HepG2 (cell line): Measurements from ENCODE around the gene MRM1. TPM values are rescaled to one million over a fixed set of nuclear protein-coding genes. Genes with fewer than 3 reads are reported as not detected.

ENCODE experiments used
- ARNT ChIP-seq: fragments of 450-650 bp; IDR thresholded peaks from 2 replicates; pipeline ENCODE4 v1.6.1; 2017
- KAT7 ChIP-seq: IDR thresholded peaks from 2 replicates; pipeline ENCODE4 v1.6.1; 2018; ENCODE audit warnings: borderline replicate concordance, missing compliant biosample characterization
- SMARCE1 ChIP-seq: fragments of 450-650 bp; IDR thresholded peaks from 2 replicates; pipeline ENCODE4 v1.6.1; 2017; ENCODE audit warnings: borderline replicate concordance
- ZNF136 ChIP-seq: sonication (generic); formaldehyde crosslinking; IDR thresholded peaks from 2 replicates; pipeline ENCODE4 v1.8.1; 2022; ENCODE audit warnings: low read depth, mild to moderate bottlenecking, moderate library complexity, missing genetic modification reagents
- ZNF672 ChIP-seq: sonication (generic); formaldehyde crosslinking; IDR thresholded peaks from 2 replicates; pipeline ENCODE4 v1.8.1; 2022; ENCODE audit warnings: missing genetic modification reagents
- polyA plus RNA-seq, 8 experiments: library from polyadenylated mRNA; depleted of rRNA in 3 of 8; stranded (reverse) in 7 of 8; unstranded in 1 of 8; fragments of >200 nt; fragmentation: Illumina TruSeq in 4 of 8; extraction: Trizol in 4 of 8; gene quantifications; 2 replicates each; pipeline versions ENCODE4 v1.2.1 to v1.2.3, GENCODE V29; 2011 to 2016; ENCODE audit warnings: low read depth in 4 of 8, missing spikeins in 1 of 8, mixed read lengths in 1 of 8; ENCODE audit not compliant: insufficient read depth in 1 of 8
- total RNA-seq, 5 experiments: library from RNA; depleted of rRNA; stranded (reverse); fragments of >200 nt; fragmentation: Illumina TruSeq; extraction: Trizol; gene quantifications; 2 replicates each; pipeline ENCODE4 v1.2.3, GENCODE V29; 2016; ENCODE audit warnings: low read depth in 1 of 5
- TF ChIP-seq, protein P1 (sequence below): sonication (generic); formaldehyde crosslinking; IDR thresholded peaks from 2 replicates; pipeline ENCODE4 v1.4.0; 2020; ENCODE audit warnings: low read depth, missing genetic modification reagents
- TF ChIP-seq, protein P2 (sequence below): sonication (generic); formaldehyde crosslinking; IDR thresholded peaks from 2 replicates; pipeline ENCODE4 v1.9.0; 2022; ENCODE audit warnings: missing genetic modification reagents, mild to moderate bottlenecking, borderline replicate concordance
- TF ChIP-seq, protein P3 (sequence below): sonication (generic); formaldehyde crosslinking; IDR thresholded peaks from 2 replicates; pipeline ENCODE4 v1.9.0; 2021; ENCODE audit warnings: missing genetic modification reagents, mild to moderate bottlenecking, borderline replicate concordance
- TF ChIP-seq, protein P4 (sequence below): sonication (generic); formaldehyde crosslinking; conservative IDR thresholded peaks from 2 replicates; pipeline ENCODE4 v1.4.0; 2020; ENCODE audit warnings: missing genetic modification reagents

MRM1 gene
- total and polyA plus RNA-seq, 2 of the 13 experiments (the other 11 are each of a cell fraction or from before 2014, with no cell fraction given) = 4.1 to 11.3 TPM

DNA sequence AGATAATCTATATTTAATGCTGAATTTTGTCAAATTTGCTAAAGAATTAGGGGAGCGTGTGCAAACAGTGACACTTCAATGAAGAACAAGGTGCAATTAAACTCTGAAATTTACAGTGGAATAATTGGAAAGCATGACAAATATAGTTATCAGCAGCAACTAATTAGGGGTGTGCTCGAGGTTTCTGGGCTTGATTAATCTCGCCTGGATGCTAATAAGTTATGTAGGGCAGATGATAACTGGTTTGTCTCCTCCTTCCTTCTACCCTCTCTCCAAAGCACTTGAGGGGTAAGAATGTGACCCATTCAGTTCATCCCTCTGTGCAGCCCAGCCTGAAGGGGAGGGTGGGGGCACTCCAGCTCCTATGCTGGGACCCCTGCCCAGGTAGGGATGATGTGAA lies 21.9 kb downstream of the MRM1 start (continued):
- TF ChIP-seq, protein P1, sequence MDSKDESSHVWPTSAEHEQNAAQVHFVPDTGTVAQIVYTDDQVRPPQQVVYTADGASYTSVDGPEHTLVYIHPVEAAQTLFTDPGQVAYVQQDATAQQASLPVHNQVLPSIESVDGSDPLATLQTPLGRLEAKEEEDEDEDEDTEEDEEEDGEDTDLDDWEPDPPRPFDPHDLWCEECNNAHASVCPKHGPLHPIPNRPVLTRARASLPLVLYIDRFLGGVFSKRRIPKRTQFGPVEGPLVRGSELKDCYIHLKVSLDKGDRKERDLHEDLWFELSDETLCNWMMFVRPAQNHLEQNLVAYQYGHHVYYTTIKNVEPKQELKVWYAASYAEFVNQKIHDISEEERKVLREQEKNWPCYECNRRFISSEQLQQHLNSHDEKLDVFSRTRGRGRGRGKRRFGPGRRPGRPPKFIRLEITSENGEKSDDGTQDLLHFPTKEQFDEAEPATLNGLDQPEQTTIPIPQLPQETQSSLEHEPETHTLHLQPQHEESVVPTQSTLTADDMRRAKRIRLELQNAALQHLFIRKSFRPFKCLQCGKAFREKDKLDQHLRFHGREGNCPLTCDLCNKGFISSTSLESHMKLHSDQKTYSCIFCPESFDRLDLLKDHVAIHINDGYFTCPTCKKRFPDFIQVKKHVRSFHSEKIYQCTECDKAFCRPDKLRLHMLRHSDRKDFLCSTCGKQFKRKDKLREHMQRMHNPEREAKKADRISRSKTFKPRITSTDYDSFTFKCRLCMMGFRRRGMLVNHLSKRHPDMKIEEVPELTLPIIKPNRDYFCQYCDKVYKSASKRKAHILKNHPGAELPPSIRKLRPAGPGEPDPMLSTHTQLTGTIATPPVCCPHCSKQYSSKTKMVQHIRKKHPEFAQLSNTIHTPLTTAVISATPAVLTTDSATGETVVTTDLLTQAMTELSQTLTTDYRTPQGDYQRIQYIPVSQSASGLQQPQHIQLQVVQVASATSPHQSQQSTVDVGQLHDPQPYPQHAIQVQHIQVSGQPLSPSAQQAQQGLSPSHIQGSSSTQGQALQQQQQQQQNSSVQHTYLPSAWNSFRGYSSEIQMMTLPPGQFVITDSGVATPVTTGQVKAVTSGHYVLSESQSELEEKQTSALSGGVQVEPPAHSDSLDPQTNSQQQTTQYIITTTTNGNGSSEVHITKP (CRISPR knock-in tag) = no peak
- TF ChIP-seq, protein P2, sequence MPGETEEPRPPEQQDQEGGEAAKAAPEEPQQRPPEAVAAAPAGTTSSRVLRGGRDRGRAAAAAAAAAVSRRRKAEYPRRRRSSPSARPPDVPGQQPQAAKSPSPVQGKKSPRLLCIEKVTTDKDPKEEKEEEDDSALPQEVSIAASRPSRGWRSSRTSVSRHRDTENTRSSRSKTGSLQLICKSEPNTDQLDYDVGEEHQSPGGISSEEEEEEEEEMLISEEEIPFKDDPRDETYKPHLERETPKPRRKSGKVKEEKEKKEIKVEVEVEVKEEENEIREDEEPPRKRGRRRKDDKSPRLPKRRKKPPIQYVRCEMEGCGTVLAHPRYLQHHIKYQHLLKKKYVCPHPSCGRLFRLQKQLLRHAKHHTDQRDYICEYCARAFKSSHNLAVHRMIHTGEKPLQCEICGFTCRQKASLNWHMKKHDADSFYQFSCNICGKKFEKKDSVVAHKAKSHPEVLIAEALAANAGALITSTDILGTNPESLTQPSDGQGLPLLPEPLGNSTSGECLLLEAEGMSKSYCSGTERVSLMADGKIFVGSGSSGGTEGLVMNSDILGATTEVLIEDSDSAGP = no peak
- TF ChIP-seq ZNF672 (CRISPR knock-in tag) (no peak), KAT7 (no peak), ARNT (no peak), SMARCE1 (no peak), ZNF136 (no peak)
- TF ChIP-seq, protein P3, sequence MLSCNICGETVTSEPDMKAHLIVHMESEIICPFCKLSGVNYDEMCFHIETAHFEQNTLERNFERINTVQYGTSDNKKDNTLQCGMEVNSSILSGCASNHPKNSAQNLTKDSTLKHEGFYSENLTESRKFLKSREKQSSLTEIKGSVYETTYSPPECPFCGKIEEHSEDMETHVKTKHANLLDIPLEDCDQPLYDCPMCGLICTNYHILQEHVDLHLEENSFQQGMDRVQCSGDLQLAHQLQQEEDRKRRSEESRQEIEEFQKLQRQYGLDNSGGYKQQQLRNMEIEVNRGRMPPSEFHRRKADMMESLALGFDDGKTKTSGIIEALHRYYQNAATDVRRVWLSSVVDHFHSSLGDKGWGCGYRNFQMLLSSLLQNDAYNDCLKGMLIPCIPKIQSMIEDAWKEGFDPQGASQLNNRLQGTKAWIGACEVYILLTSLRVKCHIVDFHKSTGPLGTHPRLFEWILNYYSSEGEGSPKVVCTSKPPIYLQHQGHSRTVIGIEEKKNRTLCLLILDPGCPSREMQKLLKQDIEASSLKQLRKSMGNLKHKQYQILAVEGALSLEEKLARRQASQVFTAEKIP (CRISPR knock-in tag) = no peak
- TF ChIP-seq, protein P4, sequence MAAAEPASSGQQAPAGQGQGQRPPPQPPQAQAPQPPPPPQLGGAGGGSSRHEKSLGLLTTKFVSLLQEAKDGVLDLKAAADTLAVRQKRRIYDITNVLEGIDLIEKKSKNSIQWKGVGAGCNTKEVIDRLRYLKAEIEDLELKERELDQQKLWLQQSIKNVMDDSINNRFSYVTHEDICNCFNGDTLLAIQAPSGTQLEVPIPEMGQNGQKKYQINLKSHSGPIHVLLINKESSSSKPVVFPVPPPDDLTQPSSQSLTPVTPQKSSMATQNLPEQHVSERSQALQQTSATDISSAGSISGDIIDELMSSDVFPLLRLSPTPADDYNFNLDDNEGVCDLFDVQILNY = no peak
